GM12878 (cell line): ENCODE data around the gene CAB39. TPM values are rescaled to one million over a fixed set of nuclear protein-coding genes. Genes with fewer than 3 reads are reported as not detected.

Source experiments
- ATAC-seq: fragments of 200-7000 bp; cut with Tn5 transposase; 3 replicates; pipeline ENCODE4 v1.9.1; 2020; ENCODE audit warnings: mild to moderate bottlenecking, moderate library complexity
- BruUV-seq: library from RNA; stranded (reverse); fragments of 400-500 nt; replicated peaks from 2 replicates; lab custom pipeline; 2021; lab: Mats Ljungman, UMichigan
- CTCF ChIA-PET: fragments of 300-600 bp; sonication (Branson Sonifier 250); formaldehyde crosslinking; extraction: SDS; loops from one replicate; lab custom pipeline; 2021; ENCODE audit warnings: inconsistent platforms; lab: Yijun Ruan, JAX
- POLR2A ChIA-PET: fragments of 350-600 bp; formaldehyde crosslinking; extraction: SDS; loops from one replicate; lab custom pipeline; 2021; ENCODE audit warnings: inconsistent platforms; lab: Charles Lee
- RAD21 ChIA-PET: fragments of 300-600 bp; sonication (Branson Sonifier 250); formaldehyde crosslinking; loops from one replicate; lab custom pipeline; 2023; ENCODE audit warnings: antibody characterized with exemption; ENCODE audit not compliant: unreplicated experiment; lab: Charles Lee
- SMC1A ChIA-PET: fragments of 300-600 bp; sonication (Branson Sonifier 250); formaldehyde crosslinking; loops from one replicate; lab custom pipeline; 2023; ENCODE audit not compliant: unreplicated experiment, uncharacterized antibody; lab: Charles Lee
- DNase-seq: peaks from one replicate; pipeline ENCODE4 v3.0.0-alpha.2; 2011; ENCODE audit warnings: low read depth, low spot score
- FAIRE-seq: peaks from 3 replicates; lab custom pipeline; 2011; peaks lifted over from hg19 to GRCh38; lab: Jason Lieb, UNC
- H2AFZ ChIP-seq: 2 replicates; pipeline ENCODE4 v1.6.0; 2011; ENCODE audit warnings: low read depth, low read length, control low read depth; ENCODE audit not compliant: control insufficient read depth
- H3K27ac ChIP-seq: 2 replicates; pipeline ENCODE4 v1.5.1; 2011; ENCODE audit warnings: control low read depth; ENCODE audit not compliant: control insufficient read depth, insufficient read depth
- H3K27me3 ChIP-seq, 2 experiments: replicated peaks in 1 of 2; 2 replicates each; pipeline versions ENCODE4 v1.6.0 to v1.6.1; 2011; ENCODE audit warnings: low read length in 1 of 2; ENCODE audit not compliant: control insufficient read depth in 2 of 2, insufficient read depth in 2 of 2
- H3K36me3 ChIP-seq, 2 experiments: 2 replicates each; pipeline ENCODE4 v1.5.1; 2011; ENCODE audit warnings: low read length in 1 of 2; ENCODE audit not compliant: control insufficient read depth in 2 of 2, insufficient read depth in 2 of 2
- H3K4me1 ChIP-seq: 2 replicates; pipeline ENCODE4 v1.6.1; 2011; ENCODE audit warnings: mild to moderate bottlenecking, low read length, moderate library complexity, mixed read lengths; ENCODE audit not compliant: control insufficient read depth, insufficient read depth
- H3K4me2 ChIP-seq: 2 replicates; pipeline ENCODE4 v1.6.0; 2011; ENCODE audit warnings: control low read depth; ENCODE audit not compliant: control insufficient read depth, insufficient read depth
- H3K4me3 ChIP-seq: fragments of 200-600 bp; sonication (generic); 2 replicates; pipeline ENCODE4 v1.5.1; 2016
- H3K79me2 ChIP-seq: 2 replicates; pipeline ENCODE4 v1.6.0; 2011; ENCODE audit warnings: low read length; ENCODE audit not compliant: control insufficient read depth, insufficient read depth
- H3K9ac ChIP-seq: 2 replicates; pipeline ENCODE4 v1.8.0; 2011; ENCODE audit warnings: low read length, control low read depth, mixed read lengths; ENCODE audit not compliant: control insufficient read depth, insufficient read depth
- H3K9me3 ChIP-seq: replicated peaks from 3 replicates; pipeline ENCODE4 v1.5.1; 2011; ENCODE audit warnings: mild to moderate bottlenecking, low read length; ENCODE audit not compliant: control insufficient read depth, insufficient read depth
- H4K20me1 ChIP-seq: 2 replicates; pipeline ENCODE4 v1.6.0; 2011; ENCODE audit not compliant: control insufficient read depth, insufficient read depth
- BCL11A ChIP-seq: IDR thresholded peaks from 2 replicates; pipeline ENCODE4 v1.6.1; 2011; ENCODE audit warnings: low read depth, low read length
- TCF12 ChIP-seq: IDR thresholded peaks from 2 replicates; pipeline ENCODE4 v1.6.1; 2011; ENCODE audit warnings: low read depth, mild to moderate bottlenecking, low read length
- WGBS: methylation state at CpG from one replicate; pipeline ENCODE4 v1.1.6; 2016; ENCODE audit warnings: low lambda C conversion rate; ENCODE audit not compliant: insufficient replicate concordance, insufficient coverage; ENCODE audit errors: missing lambda C conversion rate; 5-methylcytosine and 5-hydroxymethylcytosine counted together
- in situ Hi-C: fragments of 300-500 bp; cut with MboI; formaldehyde crosslinking; loops from 9 replicates; pipeline ENCODE4 v1.14.3; 2018; ENCODE audit warnings: mixed read lengths
- intact Hi-C: fragments of 100-400 bp; cut with micrococcal nuclease; formaldehyde crosslinking; loops from one replicate; pipeline ENCODE4 v1.14.2; 2022; ENCODE audit not compliant: unreplicated experiment
- polyA plus RNA-seq, 11 experiments: library from polyadenylated mRNA; depleted of rRNA in 4 of 11; unstranded in 6 of 11; stranded (reverse) in 5 of 11; fragments of >200 nt; fragmentation: Nextera tagmentation in 4 of 11; fragmentation: Illumina TruSeq in 1 of 11; extraction: Ambion mirVana in 4 of 11; extraction: Trizol in 1 of 11; gene quantifications; 1 replicate in 1 of 11; 2 replicates in 10 of 11; pipeline versions ENCODE4 v1.2.1 to v1.2.3, GENCODE V29; 2011 to 2016; ENCODE audit warnings: inconsistent platforms in 2 of 11, missing spikeins in 2 of 11, low read depth in 1 of 11
- total RNA-seq, 4 experiments: library from RNA; depleted of rRNA in 3 of 4; stranded (reverse); fragments of >200 nt in 3 of 4; fragmentation: Illumina TruSeq in 1 of 4; extraction: Trizol in 1 of 4; gene quantifications; 2 replicates each; pipeline versions ENCODE4 v1.2.1 to v1.2.3, GENCODE V29; 2013 to 2021
- TF ChIP-seq, protein P1 (sequence below): IDR thresholded peaks from 2 replicates; pipeline ENCODE4 v1.6.1; 2011; ENCODE audit warnings: mild to moderate bottlenecking, low read depth, low read length, moderate library complexity; ENCODE audit not compliant: insufficient replicate concordance
- TF ChIP-seq, protein P2 (sequence below): IDR thresholded peaks from 2 replicates; pipeline ENCODE4 v1.6.1; 2012; ENCODE audit warnings: improper control_type of control experiment, low read depth, low read length; ENCODE audit not compliant: insufficient replicate concordance

Gene CAB39
- total and polyA plus RNA-seq, 10 of the 15 experiments (the other 5 are each of a cell fraction or from before 2014, with no cell fraction given) = 13.3 to 129 (median 62.9) TPM

GRCh38 chr2:230807729-230808128 is 95.1 kb downstream of the CAB39 start:
- Histone ChIP-seq H3K4me3 (no peak overlapping the region), H3K4me2 (no peak overlapping the region), H3K27me3 (no peaks in the 10 kb centered on the region), H3K4me1 (no peaks in the 10 kb centered on the region), H4K20me1 (no peaks in the 10 kb centered on the region; the same call in 1 of the 2 replicates), H3K9ac (no peak overlapping the region), H3K79me2 (no peaks in the 10 kb centered on the region), H3K9me3 (no peaks in the 10 kb centered on the region; the same call in 2 of the 3 replicates), H3K27ac (no peak overlapping the region), H3K36me3 (peaks cover 9 to 20% of the 10 kb centered on the region in 2 experiments), H2AFZ (no peak overlapping the region)
- in situ Hi-C loops (loop anchor here (10.0 kb wide), 1 partner anchor 803 kb away; no protein-coding TSS in a partner anchor), intact Hi-C loops (no loop called here)
- 81% methylated on average over 3 of the region's 3 CpGs for WGBS
- SMC1A ChIA-PET = no interaction called here
- ATAC-seq = no peak
- CTCF ChIA-PET = interaction anchor here (2.1 kb wide), 1 partner anchor 13 kb away, joined by 6 read pairs; no protein-coding TSS in a partner anchor
- no peak for FAIRE-seq
- TF ChIP-seq BCL11A (no peak), TCF12 (no peak)
- TF ChIP-seq, protein P1, sequence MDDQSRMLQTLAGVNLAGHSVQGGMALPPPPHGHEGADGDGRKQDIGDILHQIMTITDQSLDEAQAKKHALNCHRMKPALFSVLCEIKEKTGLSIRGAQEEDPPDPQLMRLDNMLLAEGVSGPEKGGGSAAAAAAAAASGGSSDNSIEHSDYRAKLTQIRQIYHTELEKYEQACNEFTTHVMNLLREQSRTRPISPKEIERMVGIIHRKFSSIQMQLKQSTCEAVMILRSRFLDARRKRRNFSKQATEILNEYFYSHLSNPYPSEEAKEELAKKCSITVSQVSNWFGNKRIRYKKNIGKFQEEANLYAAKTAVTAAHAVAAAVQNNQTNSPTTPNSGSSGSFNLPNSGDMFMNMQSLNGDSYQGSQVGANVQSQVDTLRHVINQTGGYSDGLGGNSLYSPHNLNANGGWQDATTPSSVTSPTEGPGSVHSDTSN = no peak
- TF ChIP-seq, protein P2, sequence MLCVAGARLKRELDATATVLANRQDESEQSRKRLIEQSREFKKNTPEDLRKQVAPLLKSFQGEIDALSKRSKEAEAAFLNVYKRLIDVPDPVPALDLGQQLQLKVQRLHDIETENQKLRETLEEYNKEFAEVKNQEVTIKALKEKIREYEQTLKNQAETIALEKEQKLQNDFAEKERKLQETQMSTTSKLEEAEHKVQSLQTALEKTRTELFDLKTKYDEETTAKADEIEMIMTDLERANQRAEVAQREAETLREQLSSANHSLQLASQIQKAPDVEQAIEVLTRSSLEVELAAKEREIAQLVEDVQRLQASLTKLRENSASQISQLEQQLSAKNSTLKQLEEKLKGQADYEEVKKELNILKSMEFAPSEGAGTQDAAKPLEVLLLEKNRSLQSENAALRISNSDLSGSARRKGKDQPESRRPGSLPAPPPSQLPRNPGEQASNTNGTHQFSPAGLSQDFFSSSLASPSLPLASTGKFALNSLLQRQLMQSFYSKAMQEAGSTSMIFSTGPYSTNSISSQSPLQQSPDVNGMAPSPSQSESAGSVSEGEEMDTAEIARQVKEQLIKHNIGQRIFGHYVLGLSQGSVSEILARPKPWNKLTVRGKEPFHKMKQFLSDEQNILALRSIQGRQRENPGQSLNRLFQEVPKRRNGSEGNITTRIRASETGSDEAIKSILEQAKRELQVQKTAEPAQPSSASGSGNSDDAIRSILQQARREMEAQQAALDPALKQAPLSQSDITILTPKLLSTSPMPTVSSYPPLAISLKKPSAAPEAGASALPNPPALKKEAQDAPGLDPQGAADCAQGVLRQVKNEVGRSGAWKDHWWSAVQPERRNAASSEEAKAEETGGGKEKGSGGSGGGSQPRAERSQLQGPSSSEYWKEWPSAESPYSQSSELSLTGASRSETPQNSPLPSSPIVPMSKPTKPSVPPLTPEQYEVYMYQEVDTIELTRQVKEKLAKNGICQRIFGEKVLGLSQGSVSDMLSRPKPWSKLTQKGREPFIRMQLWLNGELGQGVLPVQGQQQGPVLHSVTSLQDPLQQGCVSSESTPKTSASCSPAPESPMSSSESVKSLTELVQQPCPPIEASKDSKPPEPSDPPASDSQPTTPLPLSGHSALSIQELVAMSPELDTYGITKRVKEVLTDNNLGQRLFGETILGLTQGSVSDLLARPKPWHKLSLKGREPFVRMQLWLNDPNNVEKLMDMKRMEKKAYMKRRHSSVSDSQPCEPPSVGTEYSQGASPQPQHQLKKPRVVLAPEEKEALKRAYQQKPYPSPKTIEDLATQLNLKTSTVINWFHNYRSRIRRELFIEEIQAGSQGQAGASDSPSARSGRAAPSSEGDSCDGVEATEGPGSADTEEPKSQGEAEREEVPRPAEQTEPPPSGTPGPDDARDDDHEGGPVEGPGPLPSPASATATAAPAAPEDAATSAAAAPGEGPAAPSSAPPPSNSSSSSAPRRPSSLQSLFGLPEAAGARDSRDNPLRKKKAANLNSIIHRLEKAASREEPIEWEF = no peak
- no TSS peak for BruUV-seq
- DNase-seq = no peak
- RAD21 ChIA-PET = no interaction called here
- POLR2A ChIA-PET = interaction anchor here (0.5 kb wide), 1 partner anchor 144 kb away, joined by 4 read pairs; no protein-coding TSS in a partner anchor
